Ishikawa (cell line): ENCODE measurements around the gene GNAT3.

Experiments used
- CREB1 ChIP-seq: IDR thresholded peaks from 2 replicates; pipeline ENCODE4 v1.6.1; 2012; ENCODE audit warnings: low read depth
- TCF12 ChIP-seq: IDR thresholded peaks from 2 replicates; pipeline ENCODE4 v1.6.1; 2012; ENCODE audit warnings: low read depth

DNA sequence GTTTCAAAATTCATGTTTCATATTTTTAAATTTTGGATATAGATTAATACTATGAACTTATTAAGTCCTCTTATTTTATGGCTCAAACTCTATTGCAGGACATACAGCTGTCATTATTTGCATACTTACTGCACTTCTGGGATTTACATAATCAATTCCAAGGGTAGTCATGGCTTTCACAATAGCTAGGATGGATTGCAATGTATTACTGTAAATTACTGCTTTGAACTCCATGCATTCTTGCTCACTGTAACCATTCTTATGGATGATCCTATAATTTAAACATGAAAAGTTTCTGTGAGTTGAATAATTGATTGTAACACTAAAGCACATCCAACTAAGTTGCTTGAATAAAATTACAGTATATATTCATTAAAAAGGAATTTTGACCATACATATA lies 23.5 kb downstream of the GNAT3 start:
- TF ChIP-seq TCF12 (no peak), CREB1 (no peak)
